HepG2 (cell line): Measurements from ENCODE around the gene CABLES2. TPM values are rescaled to one million over a fixed set of nuclear protein-coding genes. Genes with fewer than 3 reads are reported as not detected.

Source experiments
- CCDC6 ChIP-seq: sonication (generic); formaldehyde crosslinking; IDR thresholded peaks from 2 replicates; pipeline ENCODE4 v1.8.1; 2022; ENCODE audit warnings: mild to moderate bottlenecking, missing genetic modification reagents, moderate library complexity
- CREM ChIP-seq, 2 experiments: sonication (generic) in 1 of 2; formaldehyde crosslinking in 1 of 2; IDR thresholded peaks; 2 replicates each; pipeline versions ENCODE4 v1.4.0 to v1.6.1; 2016 to 2020; ENCODE audit warnings: antibody characterized with exemption in 1 of 2, mild to moderate bottlenecking in 1 of 2, missing genetic modification reagents in 1 of 2
- ELF3 ChIP-seq: IDR thresholded peaks from 2 replicates; pipeline ENCODE4 v1.6.1; 2016; ENCODE audit warnings: missing genetic modification reagents, missing compliant biosample characterization
- ESRRA ChIP-seq: sonication (generic); formaldehyde crosslinking; IDR thresholded peaks from 2 replicates; pipeline ENCODE4 v1.5.1; 2020; ENCODE audit warnings: mild to moderate bottlenecking, low read depth, missing genetic modification reagents
- GABPB1 ChIP-seq: IDR thresholded peaks from 2 replicates; pipeline ENCODE4 v1.6.1; 2016; ENCODE audit warnings: mild to moderate bottlenecking, missing genetic modification reagents, moderate library complexity, missing compliant biosample characterization
- HMG20B ChIP-seq: conservative IDR thresholded peaks from 2 replicates; pipeline ENCODE4 v1.6.1; 2016; ENCODE audit warnings: missing genetic modification reagents, missing compliant biosample characterization
- IRF9 ChIP-seq: sonication (generic); formaldehyde crosslinking; IDR thresholded peaks from 2 replicates; pipeline ENCODE4 v1.8.0; 2022; ENCODE audit warnings: missing genetic modification reagents, mild to moderate bottlenecking, borderline replicate concordance
- JDP2 ChIP-seq: sonication (generic); formaldehyde crosslinking; IDR thresholded peaks from 2 replicates; pipeline ENCODE4 v1.8.1; 2022; ENCODE audit warnings: missing genetic modification reagents, borderline replicate concordance
- KDM4B ChIP-seq: sonication (generic); formaldehyde crosslinking; IDR thresholded peaks from 2 replicates; pipeline ENCODE4 v1.4.0; 2020; ENCODE audit warnings: missing genetic modification reagents
- LRRFIP1 ChIP-seq: sonication (generic); formaldehyde crosslinking; conservative IDR thresholded peaks from 2 replicates; pipeline ENCODE4 v1.4.0; 2020; ENCODE audit warnings: missing genetic modification reagents
- PHF8 ChIP-seq: sonication (generic); formaldehyde crosslinking; IDR thresholded peaks from 2 replicates; pipeline ENCODE4 v1.5.0; 2020; ENCODE audit warnings: missing genetic modification reagents
- RXRA ChIP-seq: sonication (generic); formaldehyde crosslinking; IDR thresholded peaks from 2 replicates; pipeline ENCODE4 v1.5.1; 2020; ENCODE audit warnings: missing genetic modification reagents
- SIX1 ChIP-seq: sonication (generic); formaldehyde crosslinking; IDR thresholded peaks from 2 replicates; pipeline ENCODE4 v1.4.0; 2020; ENCODE audit warnings: missing genetic modification reagents, borderline replicate concordance
- SP5 ChIP-seq: IDR thresholded peaks from 2 replicates; pipeline ENCODE4 v1.6.1; 2016; ENCODE audit warnings: low read depth, borderline replicate concordance
- ZNF225 ChIP-seq: sonication (generic); formaldehyde crosslinking; IDR thresholded peaks from 2 replicates; pipeline ENCODE4 v1.4.0; 2020; ENCODE audit warnings: mild to moderate bottlenecking, missing genetic modification reagents
- ZNF629 ChIP-seq: sonication (generic); formaldehyde crosslinking; conservative IDR thresholded peaks from 2 replicates; pipeline ENCODE4 v1.5.0; 2020; ENCODE audit warnings: missing genetic modification reagents
- polyA plus RNA-seq, 8 experiments: library from polyadenylated mRNA; depleted of rRNA in 3 of 8; stranded (reverse) in 7 of 8; unstranded in 1 of 8; fragments of >200 nt; fragmentation: Illumina TruSeq in 4 of 8; extraction: Trizol in 4 of 8; gene quantifications; 2 replicates each; pipeline versions ENCODE4 v1.2.1 to v1.2.3, GENCODE V29; 2011 to 2016; ENCODE audit warnings: low read depth in 4 of 8, missing spikeins in 1 of 8, mixed read lengths in 1 of 8; ENCODE audit not compliant: insufficient read depth in 1 of 8
- total RNA-seq, 5 experiments: library from RNA; depleted of rRNA; stranded (reverse); fragments of >200 nt; fragmentation: Illumina TruSeq; extraction: Trizol; gene quantifications; 2 replicates each; pipeline ENCODE4 v1.2.3, GENCODE V29; 2016; ENCODE audit warnings: low read depth in 1 of 5
- TF ChIP-seq, protein P1 (sequence below): sonication (generic); formaldehyde crosslinking; IDR thresholded peaks from 2 replicates; pipeline ENCODE4 v1.4.0; 2020; ENCODE audit warnings: low read depth, missing genetic modification reagents
- TF ChIP-seq, protein P2 (sequence below): fragments of 450-650 bp; IDR thresholded peaks from 2 replicates; pipeline ENCODE4 v1.6.1; 2016
- TF ChIP-seq, protein P3 (sequence below): IDR thresholded peaks from 2 replicates; pipeline ENCODE4 v1.6.1; 2016; ENCODE audit warnings: mild to moderate bottlenecking, missing biosample characterization, missing genetic modification reagents

CABLES2 gene
- total and polyA plus RNA-seq, 2 of the 13 experiments (the other 11 are each of a cell fraction or from before 2014, with no cell fraction given), result 5.2 to 9.7 TPM

DNA sequence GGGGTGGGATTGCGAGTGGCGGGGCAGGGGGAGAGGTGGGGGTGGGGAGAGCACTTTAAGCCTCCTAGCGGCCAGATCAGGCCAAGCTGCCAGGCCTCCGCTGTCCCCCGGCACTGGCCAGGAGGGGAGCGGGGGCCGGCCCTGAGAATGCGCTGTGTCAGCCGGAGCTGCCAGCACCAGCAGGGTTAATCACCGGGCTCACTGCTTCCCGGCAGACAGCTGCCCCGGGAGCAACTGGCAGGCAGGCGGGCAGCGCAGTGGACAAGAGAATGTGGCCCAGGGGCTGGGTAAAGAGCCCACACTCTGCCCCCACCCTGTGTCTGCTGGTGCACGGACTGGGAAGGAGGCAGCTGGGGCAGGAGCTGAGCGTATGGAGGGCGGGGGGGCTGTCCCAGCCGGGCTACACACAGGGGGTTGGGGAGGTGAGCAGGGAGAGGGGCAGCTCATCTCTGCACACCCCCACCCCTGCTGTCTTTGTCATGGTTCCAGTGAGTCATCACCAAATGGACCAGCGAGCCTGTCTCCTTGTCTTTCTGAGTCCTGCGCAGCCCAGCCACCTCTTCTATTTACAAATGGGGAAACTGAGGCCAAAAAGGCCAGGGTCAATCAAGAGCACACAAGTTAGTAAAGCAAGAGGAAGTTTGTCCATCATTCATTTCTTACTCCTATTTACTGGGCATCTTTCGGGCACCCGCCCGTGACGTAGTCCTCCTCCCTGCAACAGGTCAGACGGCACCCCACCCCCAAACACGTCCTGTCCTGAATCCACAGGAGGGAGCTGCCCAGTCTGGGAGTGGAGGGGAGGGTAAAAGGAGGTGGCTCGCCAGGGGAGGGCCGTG, 37.9 kb downstream of the CABLES2 start (continued):
- TF ChIP-seq, protein P1, sequence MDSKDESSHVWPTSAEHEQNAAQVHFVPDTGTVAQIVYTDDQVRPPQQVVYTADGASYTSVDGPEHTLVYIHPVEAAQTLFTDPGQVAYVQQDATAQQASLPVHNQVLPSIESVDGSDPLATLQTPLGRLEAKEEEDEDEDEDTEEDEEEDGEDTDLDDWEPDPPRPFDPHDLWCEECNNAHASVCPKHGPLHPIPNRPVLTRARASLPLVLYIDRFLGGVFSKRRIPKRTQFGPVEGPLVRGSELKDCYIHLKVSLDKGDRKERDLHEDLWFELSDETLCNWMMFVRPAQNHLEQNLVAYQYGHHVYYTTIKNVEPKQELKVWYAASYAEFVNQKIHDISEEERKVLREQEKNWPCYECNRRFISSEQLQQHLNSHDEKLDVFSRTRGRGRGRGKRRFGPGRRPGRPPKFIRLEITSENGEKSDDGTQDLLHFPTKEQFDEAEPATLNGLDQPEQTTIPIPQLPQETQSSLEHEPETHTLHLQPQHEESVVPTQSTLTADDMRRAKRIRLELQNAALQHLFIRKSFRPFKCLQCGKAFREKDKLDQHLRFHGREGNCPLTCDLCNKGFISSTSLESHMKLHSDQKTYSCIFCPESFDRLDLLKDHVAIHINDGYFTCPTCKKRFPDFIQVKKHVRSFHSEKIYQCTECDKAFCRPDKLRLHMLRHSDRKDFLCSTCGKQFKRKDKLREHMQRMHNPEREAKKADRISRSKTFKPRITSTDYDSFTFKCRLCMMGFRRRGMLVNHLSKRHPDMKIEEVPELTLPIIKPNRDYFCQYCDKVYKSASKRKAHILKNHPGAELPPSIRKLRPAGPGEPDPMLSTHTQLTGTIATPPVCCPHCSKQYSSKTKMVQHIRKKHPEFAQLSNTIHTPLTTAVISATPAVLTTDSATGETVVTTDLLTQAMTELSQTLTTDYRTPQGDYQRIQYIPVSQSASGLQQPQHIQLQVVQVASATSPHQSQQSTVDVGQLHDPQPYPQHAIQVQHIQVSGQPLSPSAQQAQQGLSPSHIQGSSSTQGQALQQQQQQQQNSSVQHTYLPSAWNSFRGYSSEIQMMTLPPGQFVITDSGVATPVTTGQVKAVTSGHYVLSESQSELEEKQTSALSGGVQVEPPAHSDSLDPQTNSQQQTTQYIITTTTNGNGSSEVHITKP, result peak; percentile 58; the same call in 1 of the 2 replicates
- TF ChIP-seq ZNF629 (CRISPR knock-in tag) (0 out of 2 replicates have a peak, but pooled peaks have one; percentile 20), ELF3 (no peak; the same call in 1 of the 2 replicates), PHF8 (CRISPR knock-in tag) (no peak; the same call in 1 of the 2 replicates), HMG20B (CRISPR knock-in tag) (no peak), GABPB1 (CRISPR knock-in tag) (peak; percentile 57; the same call in 1 of the 2 replicates), JDP2 (no peak), CREM (IDR thresholded peaks at IDR 0.05) (no peak; the same call in 1 of the 2 replicates), CREM (CRISPR knock-in tag; IDR thresholded peaks at IDR 0.05) (no peak), KDM4B (CRISPR knock-in tag) (no peak), ZNF225 (CRISPR knock-in tag) (peak; percentile 94), SIX1 (no peak), ESRRA (CRISPR knock-in tag) (no peak), CCDC6 (CRISPR knock-in tag) (0 out of 2 replicates have a peak, but pooled peaks have one; percentile 62), IRF9 (CRISPR knock-in tag) (no peak), LRRFIP1 (peak; percentile 64; the same call in 1 of the 2 replicates), RXRA (CRISPR knock-in tag) (0 out of 2 replicates have a peak, but pooled peaks have one; percentile 8), SP5 (CRISPR knock-in tag) (0 out of 2 replicates have a peak, but pooled peaks have one; percentile 24)
- TF ChIP-seq, protein P2, sequence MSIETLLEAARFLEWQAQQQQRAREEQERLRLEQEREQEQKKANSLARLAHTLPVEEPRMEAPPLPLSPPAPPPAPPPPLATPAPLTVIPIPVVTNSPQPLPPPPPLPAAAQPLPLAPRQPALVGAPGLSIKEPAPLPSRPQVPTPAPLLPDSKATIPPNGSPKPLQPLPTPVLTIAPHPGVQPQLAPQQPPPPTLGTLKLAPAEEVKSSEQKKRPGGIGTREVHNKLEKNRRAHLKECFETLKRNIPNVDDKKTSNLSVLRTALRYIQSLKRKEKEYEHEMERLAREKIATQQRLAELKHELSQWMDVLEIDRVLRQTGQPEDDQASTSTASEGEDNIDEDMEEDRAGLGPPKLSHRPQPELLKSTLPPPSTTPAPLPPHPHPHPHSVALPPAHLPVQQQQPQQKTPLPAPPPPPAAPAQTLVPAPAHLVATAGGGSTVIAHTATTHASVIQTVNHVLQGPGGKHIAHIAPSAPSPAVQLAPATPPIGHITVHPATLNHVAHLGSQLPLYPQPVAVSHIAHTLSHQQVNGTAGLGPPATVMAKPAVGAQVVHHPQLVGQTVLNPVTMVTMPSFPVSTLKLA, result no peak
- TF ChIP-seq, protein P3, sequence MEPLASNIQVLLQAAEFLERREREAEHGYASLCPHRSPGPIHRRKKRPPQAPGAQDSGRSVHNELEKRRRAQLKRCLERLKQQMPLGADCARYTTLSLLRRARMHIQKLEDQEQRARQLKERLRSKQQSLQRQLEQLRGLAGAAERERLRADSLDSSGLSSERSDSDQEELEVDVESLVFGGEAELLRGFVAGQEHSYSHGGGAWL (CRISPR knock-in tag), result peak; percentile 65
